ENCODE measurements around the gene SPATS2L.

GRCh38 chr2:200405599-200406298 is 99.3 kb downstream of the SPATS2L start:
- TF ChIP-seq, protein P1, sequence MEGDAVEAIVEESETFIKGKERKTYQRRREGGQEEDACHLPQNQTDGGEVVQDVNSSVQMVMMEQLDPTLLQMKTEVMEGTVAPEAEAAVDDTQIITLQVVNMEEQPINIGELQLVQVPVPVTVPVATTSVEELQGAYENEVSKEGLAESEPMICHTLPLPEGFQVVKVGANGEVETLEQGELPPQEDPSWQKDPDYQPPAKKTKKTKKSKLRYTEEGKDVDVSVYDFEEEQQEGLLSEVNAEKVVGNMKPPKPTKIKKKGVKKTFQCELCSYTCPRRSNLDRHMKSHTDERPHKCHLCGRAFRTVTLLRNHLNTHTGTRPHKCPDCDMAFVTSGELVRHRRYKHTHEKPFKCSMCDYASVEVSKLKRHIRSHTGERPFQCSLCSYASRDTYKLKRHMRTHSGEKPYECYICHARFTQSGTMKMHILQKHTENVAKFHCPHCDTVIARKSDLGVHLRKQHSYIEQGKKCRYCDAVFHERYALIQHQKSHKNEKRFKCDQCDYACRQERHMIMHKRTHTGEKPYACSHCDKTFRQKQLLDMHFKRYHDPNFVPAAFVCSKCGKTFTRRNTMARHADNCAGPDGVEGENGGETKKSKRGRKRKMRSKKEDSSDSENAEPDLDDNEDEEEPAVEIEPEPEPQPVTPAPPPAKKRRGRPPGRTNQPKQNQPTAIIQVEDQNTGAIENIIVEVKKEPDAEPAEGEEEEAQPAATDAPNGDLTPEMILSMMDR (IDR thresholded peaks at IDR 0.05) = no peak
- TF ChIP-seq ELF1 (IDR thresholded peaks at IDR 0.05) (peak; percentile 46; the same call in 1 of the 2 replicates), REST (IDR thresholded peaks at IDR 0.05; ENCODE audit: low read depth, low read length) (no peak)
